Uterus (tissue), 4 donors: ENCODE measurements around the gene FNDC1. TPM values are rescaled to one million over a fixed set of nuclear protein-coding genes. Genes with fewer than 3 reads are reported as not detected.

Experiments
- DNase-seq, 2 donors: peaks; one replicate each; pipeline ENCODE4 v3.0.0-alpha.2; 2019 to 2020
- H3K27ac ChIP-seq, 2 donors: fragments of 200-600 bp; sonication (generic); 1 replicate in 1 of 2; 2 replicates in 1 of 2; pipeline ENCODE4 v1.5.1; 2016 to 2018
- H3K27me3 ChIP-seq, 2 donors: fragments of 200-600 bp; sonication (generic); one replicate each; pipeline ENCODE4 v1.5.1; 2018 to 2019; ENCODE audit warnings: control low read depth in 1 of 2
- H3K36me3 ChIP-seq, 2 donors: fragments of 200-600 bp; sonication (generic); one replicate each; pipeline ENCODE4 v1.5.1; 2019; ENCODE audit warnings: control low read depth in 1 of 2
- H3K4me1 ChIP-seq, 2 donors: fragments of 200-600 bp; sonication (generic); one replicate each; pipeline ENCODE4 v1.5.1; 2018 to 2019; ENCODE audit warnings: control low read depth in 1 of 2
- H3K4me3 ChIP-seq, 2 donors: fragments of 200-600 bp; sonication (generic); 1 replicate in 1 of 2; 2 replicates in 1 of 2; pipeline ENCODE4 v1.5.1; 2018 to 2019; ENCODE audit warnings: mild to moderate bottlenecking in 1 of 2
- H3K9me3 ChIP-seq, 2 donors: fragments of 200-600 bp; sonication (generic); one replicate each; pipeline ENCODE4 v1.5.1; 2019; ENCODE audit warnings: control low read depth in 1 of 2
- CTCF ChIP-seq, 4 experiments: fragments of 200-600 bp in 2 of 4; fragments of 450-650 bp in 2 of 4; sonication (generic) in 2 of 4; IDR thresholded peaks; one replicate each; pipeline ENCODE4 v1.5.1; 2016 to 2019; ENCODE audit warnings: antibody characterized with exemption in 4 of 4, mild to moderate bottlenecking in 2 of 4, moderate library complexity in 1 of 4
- POLR2A ChIP-seq, 2 donors: fragments of 450-650 bp; IDR thresholded peaks; one replicate each; pipeline ENCODE4 v1.6.1; 2016; ENCODE audit warnings: antibody characterized with exemption in 2 of 2, mild to moderate bottlenecking in 1 of 2, moderate library complexity in 1 of 2
- intact Hi-C: fragments of 100-400 bp; cut with DNase I; formaldehyde crosslinking; loops from one replicate; pipeline ENCODE4 v1.15.1; 2023; ENCODE audit warnings: low total_unique reads
- total RNA-seq, 4 donors: library from RNA; depleted of rRNA in 3 of 4; stranded (reverse); fragments of >200 nt in 3 of 4; gene quantifications; one replicate each; pipeline versions ENCODE4 v1.1.0 to v1.2.4, GENCODE V29; 2014 to 2023
- donor health status: DM: yes; HTN: yes; CAD: no.

The FNDC1 gene
- total RNA-seq, 4 donors from 2014 or later = 0.26 to 28.1 (median 0.55) TPM; not detected in 1

DNA sequence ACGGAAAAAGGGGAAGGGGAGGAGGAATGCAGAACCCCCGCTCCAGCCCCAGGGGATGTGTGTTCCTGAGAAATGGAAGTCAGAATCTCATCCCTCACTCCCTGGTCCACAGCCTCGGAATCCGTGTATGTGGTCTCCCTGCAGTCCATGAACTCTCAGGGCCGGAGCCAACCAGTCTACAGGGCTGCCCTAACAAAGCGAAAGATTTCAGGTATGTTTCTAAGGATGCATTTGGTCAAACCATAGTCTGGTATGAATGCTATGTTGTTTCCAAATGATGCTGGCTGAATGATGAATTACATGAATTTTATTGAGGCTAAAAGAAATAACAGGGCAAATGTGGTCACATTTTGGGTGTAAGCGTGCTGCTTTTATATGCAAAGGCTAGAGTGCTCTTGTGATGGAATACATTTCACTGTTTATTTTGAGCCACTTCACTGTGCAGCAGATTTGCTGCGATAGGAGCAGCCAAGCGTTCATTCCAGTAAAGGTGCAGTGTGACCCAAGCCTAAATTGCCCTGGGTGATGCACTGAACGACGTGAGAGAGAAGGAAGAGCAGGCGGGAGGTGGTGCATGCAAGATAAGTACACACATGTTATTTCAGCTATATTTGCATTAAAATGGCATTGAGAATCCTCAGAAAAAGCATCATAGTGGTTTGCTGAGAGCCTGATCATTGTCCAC, 52.4 kb downstream of the FNDC1 start:
- Histone ChIP-seq H3K4me1 (no peaks in the 10 kb centered on the region), H3K4me3 (no peak overlapping the region), H3K27me3 (no peaks in the 10 kb centered on the region), H3K36me3 (no peaks in the 10 kb centered on the region), H3K9me3 (no peaks in the 10 kb centered on the region), H3K27ac (no peak overlapping the region)
- TF ChIP-seq CTCF (IDR thresholded peaks at IDR 0.05) (no peak), POLR2A (IDR thresholded peaks at IDR 0.05) (no peak)
- DNase-seq = no peak
- intact Hi-C loops = no loop called here

DNA sequence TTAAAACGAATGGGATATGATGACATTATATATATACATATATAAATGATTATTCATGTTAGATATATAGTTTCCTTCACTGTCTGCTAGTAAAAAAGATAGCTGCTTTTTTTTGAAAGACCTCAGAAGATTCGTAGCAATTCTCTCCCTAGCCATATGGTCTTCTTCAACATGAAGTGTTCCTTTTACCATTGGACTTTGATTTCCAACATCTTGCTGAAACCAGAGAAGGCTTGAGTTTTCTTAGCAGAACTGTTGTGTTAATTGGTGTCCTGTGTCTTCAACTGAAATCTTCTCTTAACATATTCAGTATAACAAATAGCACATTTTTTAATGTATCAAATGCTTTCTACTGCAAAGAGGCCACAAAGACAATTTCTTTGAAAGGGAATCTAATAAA, 55.3 kb downstream of the FNDC1 start:
- TF ChIP-seq CTCF (IDR thresholded peaks at IDR 0.05) (no peak), POLR2A (IDR thresholded peaks at IDR 0.05) (no peak)
- no peak overlapping the region for H3K27ac ChIP-seq
- no peaks in the 10 kb centered on the region for H3K36me3 ChIP-seq
- no peak overlapping the region for H3K4me3 ChIP-seq
- H3K27me3 ChIP-seq = no peaks in the 10 kb centered on the region
- H3K9me3 ChIP-seq = no peaks in the 10 kb centered on the region
- intact Hi-C loops = no loop called here
- DNase-seq = no peak
- H3K4me1 ChIP-seq = no peaks in the 10 kb centered on the region

DNA sequence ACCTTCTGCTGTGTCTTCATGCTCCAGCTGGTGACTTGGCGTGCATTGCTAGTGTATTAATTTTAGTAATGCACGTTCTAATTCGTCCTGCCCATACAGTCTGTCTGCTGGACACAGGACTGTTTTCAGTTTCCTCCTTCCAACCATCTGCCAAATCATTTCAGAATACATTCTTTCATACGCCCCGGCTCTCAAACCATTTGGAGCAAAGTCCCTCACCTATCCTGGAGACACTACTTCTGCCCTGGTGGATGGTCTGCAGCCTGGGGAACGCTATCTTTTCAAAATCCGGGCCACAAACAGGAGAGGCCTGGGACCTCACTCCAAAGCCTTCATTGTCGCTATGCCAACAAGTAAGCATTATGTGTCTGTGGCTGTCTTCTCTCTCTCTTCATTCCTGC, 60.5 kb downstream of the FNDC1 start:
- no peaks in the 10 kb centered on the region for H3K27me3 ChIP-seq
- H3K27ac ChIP-seq = no peak overlapping the region
- intact Hi-C loops = no loop called here
- no peaks in the 10 kb centered on the region for H3K36me3 ChIP-seq
- TF ChIP-seq POLR2A (IDR thresholded peaks at IDR 0.05) (no peak), CTCF (IDR thresholded peaks at IDR 0.05) (no peak)
- H3K9me3 ChIP-seq = no peaks in the 10 kb centered on the region
- no peak for DNase-seq
- no peaks in the 10 kb centered on the region for H3K4me1 ChIP-seq
- H3K4me3 ChIP-seq = no peak overlapping the region

DNA sequence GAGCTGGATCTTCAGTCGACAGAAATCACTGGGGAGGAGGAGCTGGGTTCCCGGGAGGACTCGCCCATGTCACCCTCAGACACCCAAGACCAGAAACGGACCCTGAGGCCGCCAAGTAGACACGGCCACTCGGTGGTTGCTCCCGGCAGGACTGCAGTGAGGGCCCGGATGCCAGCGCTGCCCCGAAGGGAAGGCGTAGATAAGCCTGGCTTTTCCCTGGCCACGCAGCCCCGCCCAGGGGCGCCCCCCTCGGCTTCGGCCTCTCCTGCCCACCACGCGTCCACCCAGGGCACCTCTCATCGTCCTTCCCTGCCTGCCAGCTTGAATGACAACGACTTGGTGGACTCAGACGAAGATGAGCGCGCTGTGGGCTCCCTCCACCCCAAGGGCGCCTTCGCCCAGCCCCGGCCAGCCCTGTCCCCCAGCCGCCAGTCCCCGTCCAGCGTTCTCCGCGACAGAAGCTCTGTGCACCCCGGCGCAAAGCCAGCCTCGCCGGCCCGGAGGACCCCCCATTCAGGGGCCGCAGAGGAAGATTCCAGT, 63.0 kb downstream of the FNDC1 start:
- H3K27ac ChIP-seq = no peak overlapping the region
- TF ChIP-seq POLR2A (IDR thresholded peaks at IDR 0.05) (no peak), CTCF (IDR thresholded peaks at IDR 0.05) (no peak)
- DNase-seq = no peak
- H3K36me3 ChIP-seq = no peaks in the 10 kb centered on the region
- no peaks in the 10 kb centered on the region for H3K4me1 ChIP-seq
- no peak overlapping the region for H3K4me3 ChIP-seq
- no peaks in the 10 kb centered on the region for H3K27me3 ChIP-seq
- H3K9me3 ChIP-seq = no peaks in the 10 kb centered on the region
- intact Hi-C loops = no loop called here

- Histone ChIP-seq H3K27me3 (no peaks in the 10 kb centered on the region), H3K27ac (no peak overlapping the region), H3K9me3 (no peaks in the 10 kb centered on the region), H3K4me1 (no peaks in the 10 kb centered on the region), H3K4me3 (no peak overlapping the region), H3K36me3 (no peaks in the 10 kb centered on the region)
- TF ChIP-seq CTCF (IDR thresholded peaks at IDR 0.05) = no peak
- no peak for TF ChIP-seq POLR2A (IDR thresholded peaks at IDR 0.05)
- no peak for DNase-seq
- intact Hi-C loops = no loop called here
Observed at GRCh38 chr6:159232751-159233150, 63.6 kb downstream of the FNDC1 start.
